NCI-H128 (cell line): ENCODE results near the gene SH3GL3.

Experiments used
- DNase-seq: peaks from one replicate; lab custom pipeline; 2025; ENCODE audit not compliant: unreplicated experiment; lab: John Stamatoyannopoulos, UW

SH3GL3 gene

GRCh38 chr15:83446904-83447709 lies at the start of gene SH3GL3:
Gene SH3GL3 (plus strand): TSS chr15:83447341. CDS start chr15:83447534, 193 bp downstream.
- DNase-seq = no peak

DNA sequence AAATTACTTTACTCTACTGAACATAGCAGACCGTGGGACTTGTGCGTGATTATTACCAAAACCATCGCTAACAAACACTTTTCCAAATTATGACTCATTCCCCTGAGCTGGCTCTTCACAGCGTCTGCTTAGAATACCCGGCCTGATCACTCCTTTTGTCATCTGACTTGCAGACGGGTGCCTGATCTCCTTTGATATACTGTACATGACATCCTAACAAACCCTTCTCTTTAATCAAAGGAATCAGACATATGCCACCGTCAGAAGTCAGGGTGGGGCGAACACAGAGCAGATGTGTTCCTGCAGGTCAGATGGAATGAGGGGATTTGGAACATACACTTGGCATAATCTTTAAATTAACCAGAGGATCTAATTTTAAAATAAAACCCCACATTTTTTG lies 48.5 kb upstream of the SH3GL3 start:
- DNase-seq = no peak

- DNase-seq = no peak
These were observed 43.0 kb upstream of the SH3GL3 start for GRCh38 chr15:83404121-83404520.

- DNase-seq = no peak
These were observed 36.6 kb upstream of the SH3GL3 start for GRCh38 chr15:83410532-83410931.

DNA sequence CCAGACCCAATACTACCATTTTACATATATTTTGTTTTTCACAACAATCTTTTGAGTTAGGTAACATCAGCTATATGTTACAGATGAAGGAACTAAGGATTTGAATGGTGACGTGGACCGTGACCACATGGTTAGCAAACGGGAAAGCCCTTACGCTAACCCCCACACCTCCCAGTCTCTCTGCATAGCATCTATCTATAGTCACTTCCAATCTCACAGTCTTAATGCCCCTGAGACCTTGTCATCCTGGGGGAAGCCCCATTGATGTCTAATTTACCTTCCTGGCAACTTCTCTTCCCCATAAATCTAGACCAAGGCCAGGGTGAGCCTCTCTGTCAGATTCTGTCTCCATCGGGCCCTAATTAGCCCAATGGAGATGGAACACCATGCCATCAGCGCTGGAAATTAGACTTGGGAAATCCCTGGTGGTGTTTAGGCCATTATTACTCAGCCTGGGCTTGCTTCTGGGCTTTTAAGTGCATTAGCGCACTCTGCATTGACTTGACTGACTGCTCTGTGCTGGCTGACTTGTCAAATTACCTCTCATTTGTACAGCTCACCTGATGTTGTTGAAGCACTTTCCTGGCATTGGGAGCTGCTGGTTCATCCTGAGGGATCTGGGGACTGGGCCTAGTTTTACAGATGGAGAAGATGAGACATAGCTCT lies 34.0 kb upstream of the SH3GL3 start:
- DNase-seq = no peak

- no peak for DNase-seq
These were observed 25.1 kb upstream of the SH3GL3 start for GRCh38 chr15:83422081-83422480.

DNA sequence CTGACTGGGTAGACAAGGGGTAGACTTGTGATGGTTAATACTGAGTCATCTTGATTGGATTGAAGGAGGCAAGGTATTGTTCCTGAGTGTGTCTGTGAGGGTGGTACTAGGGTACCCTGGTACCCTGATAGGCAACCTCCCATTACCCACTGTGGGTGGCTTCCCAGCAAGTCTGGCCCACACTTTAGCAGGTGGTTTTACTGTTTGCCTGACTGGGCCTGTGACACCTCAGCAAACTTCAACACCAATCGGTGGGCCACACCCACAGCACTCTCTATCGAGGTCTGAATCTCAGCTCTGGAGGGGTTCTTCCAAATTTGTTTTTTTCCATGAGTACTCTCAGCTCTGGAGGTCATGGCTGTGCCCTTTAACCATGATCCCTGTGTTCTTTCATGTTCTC lies 24.6 kb upstream of the SH3GL3 start:
- no peak for DNase-seq

DNA sequence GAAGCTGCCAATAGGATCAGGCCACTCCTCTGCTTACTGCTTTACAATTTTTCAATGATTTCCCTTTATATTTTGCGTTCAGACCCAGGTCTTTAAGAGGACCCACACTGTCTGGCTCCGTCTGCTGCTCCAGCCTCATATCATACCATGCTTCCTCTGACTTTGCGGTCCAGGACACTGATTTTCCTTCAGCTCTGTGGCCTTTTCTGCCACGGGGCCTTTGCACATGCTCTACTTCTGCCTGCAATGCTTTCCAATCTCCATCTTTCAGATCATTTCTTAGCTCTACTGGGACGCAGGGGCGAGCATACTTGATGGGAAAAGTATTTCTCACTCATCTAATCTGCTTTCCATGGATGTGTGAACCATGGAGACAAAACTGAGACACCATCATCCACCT lies 23.0 kb upstream of the SH3GL3 start:
- no peak for DNase-seq

DNA sequence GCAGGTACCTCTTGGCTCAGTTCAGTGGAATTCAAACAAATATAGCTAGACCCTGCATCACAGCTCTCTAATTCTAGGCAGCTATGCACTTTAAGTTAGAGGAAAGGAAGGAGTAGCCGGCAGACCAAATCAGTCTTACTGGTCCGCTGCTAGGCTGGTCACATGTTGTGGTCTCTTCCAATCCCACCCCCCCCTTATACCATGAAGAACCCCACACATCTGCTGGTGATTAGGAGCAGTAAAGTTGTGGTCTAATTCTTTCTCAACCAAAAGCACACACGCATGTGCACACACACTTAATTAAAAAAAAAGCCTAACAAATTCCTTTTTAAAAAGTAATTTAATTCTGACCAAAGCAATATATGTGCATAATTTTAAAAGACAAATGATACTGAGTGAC lies 16.7 kb upstream of the SH3GL3 start:
- DNase-seq = no peak

DNA sequence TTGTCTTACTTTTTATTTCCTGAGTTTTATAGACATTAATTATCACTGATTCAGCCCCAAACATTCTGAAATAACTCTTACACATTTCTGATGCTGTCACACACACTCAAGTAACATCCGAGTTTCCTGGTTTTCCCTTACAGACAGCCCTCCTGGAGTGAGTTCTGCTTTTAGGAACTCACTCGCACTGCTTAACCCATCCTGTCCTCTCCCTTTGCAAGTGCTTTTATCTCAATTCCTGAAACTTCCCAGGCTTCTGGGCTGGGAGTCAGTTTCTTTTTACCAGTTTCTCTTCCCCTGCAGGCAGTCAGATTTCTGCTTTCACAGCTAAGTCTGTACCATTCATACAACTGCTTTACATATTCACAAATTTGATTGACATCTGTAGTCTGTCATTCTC lies 15.6 kb upstream of the SH3GL3 start:
- no peak for DNase-seq

DNA sequence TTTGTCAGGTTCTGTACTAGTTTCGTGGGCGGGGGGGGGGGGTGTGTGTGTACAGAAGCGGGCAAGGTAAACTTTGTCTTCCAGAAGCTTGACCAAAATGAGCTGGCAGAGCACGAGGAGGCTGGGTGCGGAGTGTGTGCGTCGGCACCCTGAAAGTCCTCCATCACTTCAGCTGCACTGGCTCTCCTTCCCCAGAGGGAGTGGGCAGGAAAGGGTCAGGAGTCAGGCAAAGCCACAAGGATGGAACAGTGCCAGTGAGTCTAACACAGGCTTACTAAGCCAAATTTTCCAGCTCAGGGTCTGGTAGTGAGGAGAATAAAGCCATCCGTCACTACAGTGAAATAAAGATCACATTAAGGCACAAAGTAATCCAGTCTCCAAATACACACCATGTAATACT lies 11.9 kb upstream of the SH3GL3 start:
- no peak for DNase-seq

GRCh38 chr15:83435782-83436181 lies 11.4 kb upstream of the SH3GL3 start:
- no peak for DNase-seq

DNA sequence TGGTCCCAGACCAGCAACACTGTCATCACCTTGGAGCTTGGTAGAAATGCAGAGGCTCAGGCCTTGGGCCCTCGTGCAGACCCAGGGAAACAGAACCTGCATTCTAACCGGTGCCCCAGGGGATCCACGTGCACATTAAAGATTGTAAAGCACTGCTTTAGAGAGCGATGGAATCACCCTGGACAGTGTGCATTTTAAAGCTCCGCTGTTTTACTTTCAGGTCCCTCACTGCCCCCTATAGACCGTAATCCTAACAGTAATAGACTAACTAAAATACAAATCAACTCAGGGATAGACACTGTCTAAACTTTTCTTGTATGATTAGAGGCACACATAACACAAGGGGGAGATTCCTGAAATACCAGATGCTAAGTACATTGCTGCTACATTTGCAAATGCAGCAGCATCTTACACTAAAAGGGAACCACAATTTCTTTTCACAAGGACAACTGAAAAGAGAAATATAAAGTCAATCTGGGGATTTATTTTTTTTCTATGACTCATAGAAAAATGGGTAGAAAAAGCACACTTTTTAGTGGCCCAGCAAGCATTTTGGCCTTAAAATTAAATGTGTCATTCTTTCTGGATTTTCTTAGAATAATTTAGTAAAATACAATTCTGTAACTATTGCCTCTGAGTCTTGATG lies 10.5 kb upstream of the SH3GL3 start:
- DNase-seq = no peak

GRCh38 chr15:83443076-83443847 lies 3.9 kb upstream of the SH3GL3 start:
- no peak for DNase-seq

DNA sequence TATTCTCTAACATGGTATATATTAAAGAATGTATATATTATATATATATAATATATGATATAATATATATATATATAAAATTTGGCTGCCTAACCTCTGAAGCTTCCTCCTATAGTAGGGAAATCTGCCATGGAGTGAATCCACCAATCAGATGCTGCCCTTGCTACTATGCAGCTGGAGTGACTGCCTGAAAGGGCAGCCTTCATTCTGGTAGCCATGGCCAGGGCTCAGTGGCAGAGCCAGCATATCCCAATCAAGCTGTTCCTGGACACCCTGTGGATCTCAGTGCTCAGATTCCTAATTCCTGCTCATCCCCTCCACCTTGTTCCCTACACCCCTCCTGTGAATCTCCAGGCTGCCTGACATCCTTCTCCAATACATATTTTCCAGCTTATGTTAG lies 2.2 kb upstream of the SH3GL3 start:
- DNase-seq = no peak

DNA sequence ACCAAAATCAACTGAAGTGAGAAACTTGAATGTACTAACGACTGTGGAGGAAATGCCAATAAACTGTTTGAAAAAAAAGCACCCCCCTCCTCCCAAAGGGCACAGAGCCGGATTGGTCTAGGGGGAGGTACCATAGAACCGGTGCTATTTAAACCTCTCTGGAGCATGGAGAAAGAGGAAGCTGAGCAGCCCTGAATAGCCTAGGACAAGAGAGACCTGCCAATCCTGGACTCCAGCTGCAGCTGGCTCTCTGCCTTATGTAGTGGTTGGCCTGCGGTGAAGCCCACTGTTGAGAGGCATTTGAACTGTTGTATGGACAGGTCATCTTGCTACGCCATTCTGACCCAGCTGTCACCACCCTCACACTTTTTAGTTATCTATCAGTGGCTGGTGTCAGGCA lies 1.5 kb upstream of the SH3GL3 start:
- DNase-seq = no peak

DNA sequence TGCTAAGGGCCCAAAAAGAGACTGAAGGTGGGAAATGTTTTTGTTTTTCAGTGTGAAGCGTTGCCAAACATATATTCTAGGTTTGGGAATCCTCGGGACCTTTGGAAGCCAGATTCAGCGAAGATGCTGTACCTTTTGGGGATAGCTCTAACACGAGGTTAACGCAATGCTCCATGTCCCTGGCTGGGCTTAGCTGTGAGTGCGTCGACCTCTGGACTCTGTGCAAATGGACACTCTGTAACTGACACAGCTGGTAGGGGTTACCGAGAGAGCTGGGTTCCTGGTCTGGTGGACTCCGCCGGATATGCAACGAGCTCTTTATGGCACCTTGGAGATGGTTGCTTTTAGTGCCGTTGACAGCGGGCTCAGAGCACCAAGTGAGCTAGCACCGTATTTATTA lies 724 bp upstream of the SH3GL3 start:
- DNase-seq = no peak

DNA sequence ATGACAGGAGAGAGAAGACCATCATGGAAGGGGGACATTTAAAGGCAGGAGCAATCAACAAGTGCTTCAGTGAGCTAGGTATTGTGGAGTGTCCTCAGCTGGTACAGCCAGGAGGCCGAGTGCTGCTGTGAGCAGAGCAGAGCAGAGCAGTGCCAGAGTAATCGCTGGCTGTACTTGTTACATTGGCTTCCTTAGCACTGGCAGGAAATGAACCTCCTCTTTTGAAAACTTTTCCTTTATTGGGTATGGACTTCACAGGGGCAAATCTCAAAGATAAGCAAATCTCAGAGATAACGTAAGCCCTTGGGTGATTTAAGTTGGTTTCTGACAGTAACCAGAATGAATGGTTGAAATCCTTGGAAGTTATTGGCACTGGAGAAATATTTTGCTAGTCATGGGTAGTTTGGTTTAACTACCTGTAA lies 2.1 kb downstream of the SH3GL3 start:
- DNase-seq = no peak

DNA sequence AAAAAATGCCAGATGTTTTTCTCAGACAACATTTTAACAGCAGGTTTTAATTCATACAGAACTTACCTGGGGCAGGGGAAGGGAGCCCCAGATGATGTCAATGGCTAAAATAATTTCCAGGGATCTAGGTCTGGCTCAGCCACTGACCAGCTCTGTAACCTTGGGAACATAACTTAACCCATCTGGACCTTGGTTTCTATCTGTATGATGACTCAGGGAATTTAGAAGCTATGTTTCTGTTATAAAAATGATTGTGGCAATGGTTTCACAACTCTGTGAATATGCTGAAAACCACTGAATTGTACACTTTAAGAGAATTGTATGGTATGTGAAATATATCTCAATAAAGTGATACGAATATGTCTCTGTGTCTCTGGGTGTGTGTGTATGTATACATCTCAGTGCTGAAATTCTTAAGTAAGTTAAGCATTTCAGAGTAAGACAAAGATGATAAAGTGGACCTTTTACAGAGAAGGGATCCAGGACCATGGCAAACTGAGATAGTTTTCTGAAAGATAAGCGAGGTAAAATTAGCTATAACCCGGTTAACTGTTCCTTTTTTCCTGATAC lies 2.9 kb downstream of the SH3GL3 start:
- DNase-seq = no peak

- DNase-seq = no peak
These were observed 10.0 kb downstream of the SH3GL3 start for GRCh38 chr15:83457149-83457548.

DNA sequence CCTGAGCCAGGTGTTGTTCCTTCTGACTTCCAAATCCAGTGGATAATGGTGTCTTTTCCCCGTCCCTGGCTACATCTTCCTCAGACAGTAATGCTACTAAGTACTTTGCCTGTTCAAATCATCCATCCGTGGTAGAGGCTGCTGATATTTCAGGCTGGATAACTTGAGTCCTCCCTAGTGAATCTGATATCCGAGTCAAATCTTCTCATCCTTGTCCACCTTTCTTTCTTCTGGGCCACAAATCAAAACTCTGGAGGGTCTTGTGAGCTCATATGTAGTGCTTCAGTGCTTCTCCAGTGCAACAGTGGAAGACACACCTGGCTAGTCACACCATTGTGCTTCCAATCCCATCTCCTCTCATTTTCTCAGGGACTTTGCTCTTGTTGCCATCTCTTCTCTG lies 11.2 kb downstream of the SH3GL3 start:
- no peak for DNase-seq
